IPS DF 19.7 (cell line): ENCODE data around the gene GTF3C4.
"Not testable (repeated sequence)": the region's sequence is repeated elsewhere in the genome, so short reads cannot be mapped to it uniquely, and the experiment has no call there.

Experiments
- DNase-seq: peaks from one replicate; pipeline ENCODE4 v3.0.0-alpha.2; 2013; ENCODE audit warnings: low read depth, low spot score

The GTF3C4 gene

GRCh38 chr9:132702254-132702653 is 32.0 kb downstream of the GTF3C4 start:
- no peak for DNase-seq

DNA sequence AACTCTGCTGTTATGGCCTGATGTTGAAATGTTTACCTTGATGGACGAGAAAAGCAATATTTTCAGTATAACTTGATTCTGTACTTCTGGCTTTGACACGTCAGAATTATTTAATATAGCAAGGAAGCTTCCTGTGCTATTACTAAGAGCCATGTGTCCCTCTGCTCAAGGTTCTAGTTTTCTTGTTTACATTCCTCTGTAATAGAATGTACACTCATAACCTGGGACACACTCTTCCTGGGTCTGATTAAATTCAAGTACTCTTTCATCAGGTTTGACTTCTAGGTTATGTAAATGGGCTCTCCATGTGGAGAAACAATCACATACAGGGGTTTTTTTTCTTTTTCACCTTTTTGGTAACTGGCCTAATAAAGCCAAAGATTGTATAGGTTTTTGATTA is 33.1 kb downstream of the GTF3C4 start:
- no peak for DNase-seq

DNA sequence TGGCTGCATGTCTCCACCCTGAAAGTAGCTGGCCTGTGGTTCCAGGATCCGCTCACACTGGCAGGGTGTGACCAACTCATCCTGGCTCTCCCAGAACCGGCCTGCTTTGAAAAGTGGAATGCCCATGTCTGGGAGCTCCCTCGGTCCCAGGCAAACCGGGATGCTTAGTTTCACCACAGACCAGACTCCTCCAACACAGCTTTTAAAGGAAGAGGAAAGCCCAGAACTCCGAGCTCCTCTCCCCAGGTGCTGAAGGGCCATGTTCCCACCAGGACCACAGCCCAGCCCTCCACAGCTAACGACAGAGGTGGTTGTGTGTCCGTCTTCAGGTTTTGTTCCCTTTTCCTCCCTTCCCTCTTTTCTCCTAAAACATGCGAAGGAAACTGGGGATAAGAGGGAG is 38.0 kb downstream of the GTF3C4 start:
- DNase-seq, result no peak

- DNase-seq, result no peak
Measured at GRCh38 chr9:132708769-132709430, 38.6 kb downstream of the GTF3C4 start.

DNA sequence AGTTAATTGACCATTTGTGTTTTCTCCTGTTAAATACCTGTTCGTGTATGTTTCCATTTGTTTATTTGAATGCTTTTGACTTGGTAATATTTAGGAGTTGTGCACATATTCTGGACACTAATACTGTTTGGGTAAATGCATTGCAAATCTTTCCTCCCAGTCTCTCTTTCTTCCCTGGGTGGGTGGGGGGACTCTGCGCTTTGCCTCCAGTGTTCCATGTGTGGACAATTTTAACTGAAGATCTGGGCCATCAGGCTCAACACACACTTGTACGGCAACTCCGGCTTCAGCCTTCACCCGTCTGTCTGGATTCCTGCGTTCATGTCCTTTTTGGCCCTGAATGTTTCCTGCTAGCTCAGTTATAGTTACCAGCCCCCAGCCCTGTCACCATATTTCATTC is 40.1 kb downstream of the GTF3C4 start:
- DNase-seq, result no peak

DNA sequence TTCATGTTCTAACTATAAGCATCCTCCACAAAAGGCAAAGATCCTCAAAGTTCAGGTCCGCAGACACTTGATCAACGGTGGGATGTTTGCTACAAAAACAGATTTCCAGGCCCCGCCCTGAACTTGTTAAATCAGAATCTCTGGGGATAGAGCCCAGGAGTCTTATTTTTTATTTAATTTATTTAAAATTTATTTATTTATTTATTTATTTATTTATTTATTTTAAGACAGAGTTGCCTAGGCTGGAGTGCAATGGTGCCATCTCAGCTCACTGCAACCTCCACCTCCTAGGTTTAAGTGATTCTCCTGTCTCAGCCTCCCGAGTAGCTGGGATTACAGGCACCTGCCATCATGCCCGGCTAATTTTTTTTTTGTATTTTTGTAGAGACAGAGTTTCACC is 40.9 kb downstream of the GTF3C4 start:
- DNase-seq, result not testable (repeated sequence)

DNA sequence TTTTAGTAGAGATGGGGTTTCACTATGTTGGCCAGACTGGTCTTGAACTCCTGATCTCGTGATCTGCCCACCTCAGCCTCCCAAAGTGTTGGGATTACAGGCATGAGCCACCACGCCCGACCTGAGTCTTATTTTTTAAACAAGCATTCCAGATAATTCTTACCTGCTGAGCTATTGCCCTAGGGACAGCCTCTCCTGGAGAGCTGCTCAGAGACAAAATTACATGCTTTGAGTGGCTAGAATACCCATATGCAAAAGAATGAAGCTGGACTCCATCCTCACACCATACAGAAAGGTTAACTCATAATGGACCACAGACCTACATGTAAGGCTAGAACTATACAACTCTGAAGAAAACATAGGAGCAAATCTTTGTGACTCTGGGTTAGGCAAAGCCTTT is 41.6 kb downstream of the GTF3C4 start:
- no peak for DNase-seq

- no peak for DNase-seq
Measured at GRCh38 chr9:132712753-132713152, 42.5 kb downstream of the GTF3C4 start.

DNA sequence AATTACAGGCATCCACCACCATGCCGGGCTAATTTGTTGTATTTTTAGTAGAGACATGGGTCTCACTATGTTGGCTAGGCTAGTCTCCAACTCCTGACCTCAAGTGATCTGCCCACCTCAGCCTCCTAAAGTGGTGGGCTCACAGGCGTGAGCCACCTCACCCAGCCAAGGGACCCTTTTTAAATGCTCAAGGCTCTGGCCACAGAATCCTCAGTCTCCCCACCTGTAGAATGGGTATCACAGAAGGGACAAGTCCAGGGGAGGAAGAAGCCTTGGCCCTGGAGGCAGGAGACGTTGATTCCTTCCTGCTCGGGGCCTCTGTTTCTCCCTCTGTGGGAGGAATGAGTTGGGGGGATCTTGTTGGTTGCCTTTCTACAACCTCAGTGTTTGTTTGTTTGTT is 45.7 kb downstream of the GTF3C4 start:
- DNase-seq, result no peak

DNA sequence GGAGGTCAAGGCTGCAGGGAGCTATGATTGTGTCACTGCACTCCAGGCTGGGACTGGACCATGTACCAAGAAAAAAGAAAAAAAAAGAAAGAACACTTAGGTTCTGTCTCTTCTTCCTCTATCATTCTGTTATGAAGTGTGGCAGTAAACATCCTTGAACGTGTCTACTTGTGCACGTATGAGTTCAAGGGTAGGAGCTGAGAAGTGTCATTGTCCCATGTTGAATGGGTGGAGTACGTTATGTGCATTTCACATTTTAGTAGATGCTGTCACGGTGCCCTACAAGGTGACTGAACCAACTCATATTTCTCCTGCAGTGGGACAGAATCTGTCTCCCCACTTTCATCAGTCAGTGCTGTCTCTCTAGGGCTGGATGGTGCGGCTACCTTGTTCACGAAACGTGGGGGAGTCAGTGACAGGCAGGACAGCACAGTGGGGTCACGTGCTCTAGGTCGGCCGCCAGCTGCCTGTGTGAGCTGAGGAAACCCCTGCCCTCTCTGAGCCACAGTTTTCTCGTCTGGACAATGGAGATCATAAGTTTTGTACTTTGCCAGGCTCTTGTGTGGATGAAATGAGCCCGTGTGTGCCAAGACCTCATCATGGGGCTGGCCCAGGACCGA is 47.2 kb downstream of the GTF3C4 start:
- DNase-seq, result no peak

DNA sequence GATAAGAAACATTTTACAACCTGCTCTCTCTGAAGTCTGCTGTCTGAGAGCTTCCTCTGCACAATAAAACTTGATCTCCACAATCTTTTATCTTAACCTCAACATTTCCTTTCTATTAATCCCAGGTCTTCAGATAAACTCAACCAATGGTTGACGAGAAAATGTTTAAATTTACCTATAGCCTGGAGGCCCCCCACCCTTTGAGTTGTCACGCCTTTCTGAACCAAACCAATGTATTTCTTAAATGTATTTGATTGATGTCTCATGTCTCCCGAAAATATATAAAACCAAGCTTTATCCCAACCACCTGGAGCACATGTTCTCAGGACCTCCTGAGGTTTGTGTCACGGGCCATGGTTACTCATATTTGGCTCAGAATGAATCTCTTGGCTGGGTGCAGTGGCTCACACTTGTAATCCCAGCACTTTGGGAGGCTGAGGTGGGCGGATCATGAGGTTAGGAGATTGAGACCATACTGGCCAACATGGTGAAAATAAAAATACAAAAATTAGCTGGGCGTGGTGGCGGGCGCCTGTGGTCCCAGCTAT is 48.2 kb downstream of the GTF3C4 start:
- DNase-seq, result not testable (repeated sequence)

GRCh38 chr9:132721661-132722060 is 51.4 kb downstream of the GTF3C4 start:
- no peak for DNase-seq

- DNase-seq, result no peak
Measured at GRCh38 chr9:132722564-132723065, 52.4 kb downstream of the GTF3C4 start.

GRCh38 chr9:132723809-132724208 is 53.5 kb downstream of the GTF3C4 start:
- no peak for DNase-seq

DNA sequence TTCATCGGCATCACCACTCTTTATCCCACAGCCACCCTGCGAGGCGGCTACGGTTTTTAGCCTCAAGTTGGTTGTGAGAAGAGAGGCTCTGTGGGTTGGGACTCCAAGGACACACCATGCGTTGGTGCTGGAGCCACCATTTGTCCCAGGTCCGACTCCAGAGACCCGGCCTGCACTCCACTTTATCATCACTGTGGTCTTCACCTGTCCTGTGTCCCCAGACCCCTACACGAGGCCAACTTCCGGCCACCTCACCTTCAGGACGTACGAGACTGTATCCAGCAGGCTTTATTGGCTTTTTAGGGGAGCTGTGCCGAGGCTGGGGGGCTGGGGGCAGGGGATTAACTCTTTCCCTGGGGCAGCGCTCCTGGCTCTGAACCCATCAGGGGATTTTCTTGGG is 55.0 kb downstream of the GTF3C4 start:
- DNase-seq, result no peak

DNA sequence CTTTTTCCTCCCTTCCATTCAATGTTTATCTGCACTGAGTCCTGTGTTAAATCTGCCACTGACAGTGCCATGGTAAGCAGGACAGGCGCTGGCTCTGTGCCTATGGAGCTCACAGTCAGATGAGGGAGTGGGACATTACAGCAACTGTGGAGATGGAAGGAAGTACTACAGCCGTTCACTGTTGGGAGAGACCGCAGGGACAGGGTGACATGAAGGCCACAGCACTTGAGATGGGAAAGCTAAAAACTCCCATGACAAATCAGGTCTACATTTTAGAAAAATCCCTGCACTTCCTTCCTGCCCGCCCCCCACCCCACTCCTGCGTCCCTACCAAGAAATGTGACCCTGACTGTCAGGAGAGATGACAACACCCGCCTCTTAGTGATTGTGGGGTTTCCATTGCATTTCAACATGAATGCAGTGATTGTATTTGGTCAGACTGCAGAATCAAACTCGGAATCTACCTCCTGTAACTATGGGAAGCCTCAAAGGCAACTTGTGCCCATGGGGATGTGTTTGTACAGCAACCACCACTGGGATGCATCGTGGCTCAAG is 56.4 kb downstream of the GTF3C4 start:
- DNase-seq, result no peak

GRCh38 chr9:132728071-132728470 is 57.8 kb downstream of the GTF3C4 start:
- DNase-seq, result no peak

DNA sequence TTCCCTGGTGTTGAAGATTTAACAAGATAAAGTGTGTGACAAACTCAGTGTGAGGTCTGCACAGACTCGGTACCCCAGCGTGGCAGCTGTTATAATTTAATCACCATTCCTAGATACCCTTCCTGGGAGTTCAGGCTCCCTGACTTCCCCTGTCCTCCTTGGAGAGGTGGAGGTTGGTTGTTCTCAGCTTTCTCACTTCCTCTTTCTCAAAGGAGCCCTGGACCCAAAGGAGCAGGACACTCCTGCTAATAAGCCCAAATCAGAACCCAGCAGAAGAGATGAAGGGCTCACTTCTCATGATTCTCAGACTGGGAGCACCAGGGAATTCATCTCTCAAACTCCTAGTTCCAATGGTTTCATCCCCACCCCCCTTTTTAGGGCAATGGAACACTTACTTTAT is 58.2 kb downstream of the GTF3C4 start:
- no peak for DNase-seq

GRCh38 chr9:132729235-132729890 is 59.1 kb downstream of the GTF3C4 start:
- DNase-seq, result no peak

- DNase-seq, result no peak
Measured at GRCh38 chr9:132730054-132731033, 60.1 kb downstream of the GTF3C4 start.

DNA sequence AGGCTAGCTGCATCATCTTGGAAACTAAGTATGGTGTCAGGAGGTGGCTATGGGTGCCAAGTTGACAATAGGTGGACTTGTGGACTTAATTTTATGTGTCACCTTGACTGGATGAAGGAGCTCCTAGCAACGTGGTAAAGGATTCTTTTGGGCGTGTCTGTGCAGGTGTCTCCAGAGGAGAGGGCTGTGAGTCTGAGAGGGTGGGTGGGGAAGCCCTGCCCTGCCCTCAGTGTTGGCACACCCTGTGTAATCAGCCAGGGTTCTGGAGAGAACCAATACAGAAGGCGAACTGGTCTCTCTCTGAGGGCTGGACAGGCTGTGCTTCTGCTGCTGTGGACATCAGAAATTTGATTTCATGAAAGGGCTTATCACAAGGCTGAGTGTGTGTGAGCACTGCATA is 61.0 kb downstream of the GTF3C4 start:
- DNase-seq, result no peak
